Astrocyte of the cerebellum (primary cell): Measurements from ENCODE around the gene P2RX1.

Experiments
- DNase-seq: peaks from one replicate; pipeline ENCODE4 v3.0.0-alpha.2; 2011; ENCODE audit warnings: low read depth
- H3K4me3 ChIP-seq: 2 replicates; pipeline ENCODE4 v1.5.1; 2011; ENCODE audit warnings: mild to moderate bottlenecking, low read depth, low read length, moderate library complexity
- in situ Hi-C: cut with HindIII; loops from 2 replicates; pipeline ENCODE4 v1.10.0; 2017; ENCODE audit warnings: low sequenced_read_pairs
- TF ChIP-seq, protein P1 (sequence below): IDR thresholded peaks from 2 replicates; pipeline ENCODE4 v1.5.1; 2012; ENCODE audit warnings: low read length, low read depth, moderate library complexity, mild to moderate bottlenecking; ENCODE audit errors: missing control alignments

Gene P2RX1

GRCh38 chr17:3879591-3880417 lies 36.5 kb downstream of the P2RX1 start:
- DNase-seq: no peak
- H3K4me3 ChIP-seq: no peak overlapping the region
- TF ChIP-seq, protein P1, sequence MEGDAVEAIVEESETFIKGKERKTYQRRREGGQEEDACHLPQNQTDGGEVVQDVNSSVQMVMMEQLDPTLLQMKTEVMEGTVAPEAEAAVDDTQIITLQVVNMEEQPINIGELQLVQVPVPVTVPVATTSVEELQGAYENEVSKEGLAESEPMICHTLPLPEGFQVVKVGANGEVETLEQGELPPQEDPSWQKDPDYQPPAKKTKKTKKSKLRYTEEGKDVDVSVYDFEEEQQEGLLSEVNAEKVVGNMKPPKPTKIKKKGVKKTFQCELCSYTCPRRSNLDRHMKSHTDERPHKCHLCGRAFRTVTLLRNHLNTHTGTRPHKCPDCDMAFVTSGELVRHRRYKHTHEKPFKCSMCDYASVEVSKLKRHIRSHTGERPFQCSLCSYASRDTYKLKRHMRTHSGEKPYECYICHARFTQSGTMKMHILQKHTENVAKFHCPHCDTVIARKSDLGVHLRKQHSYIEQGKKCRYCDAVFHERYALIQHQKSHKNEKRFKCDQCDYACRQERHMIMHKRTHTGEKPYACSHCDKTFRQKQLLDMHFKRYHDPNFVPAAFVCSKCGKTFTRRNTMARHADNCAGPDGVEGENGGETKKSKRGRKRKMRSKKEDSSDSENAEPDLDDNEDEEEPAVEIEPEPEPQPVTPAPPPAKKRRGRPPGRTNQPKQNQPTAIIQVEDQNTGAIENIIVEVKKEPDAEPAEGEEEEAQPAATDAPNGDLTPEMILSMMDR: no peak
- in situ Hi-C loops: no loop called here

DNA sequence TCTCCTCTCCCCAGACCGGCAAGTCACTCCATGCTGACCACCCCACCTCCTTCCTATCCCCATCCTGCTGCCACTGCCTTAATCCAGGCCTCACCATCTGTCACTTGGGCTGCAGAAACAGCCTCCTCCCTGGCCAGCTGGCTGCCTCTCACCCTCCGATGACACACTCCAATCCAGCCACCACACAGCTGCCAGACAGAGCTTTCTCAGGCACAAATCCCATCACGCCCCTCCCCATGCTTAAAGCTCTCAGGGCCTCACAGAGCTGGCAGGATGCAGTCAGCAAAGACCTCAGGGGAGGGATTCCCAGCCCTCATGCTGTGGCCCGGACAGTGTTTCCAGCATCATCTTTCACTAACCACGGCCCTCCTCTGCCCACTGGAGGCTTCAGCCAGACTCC lies 37.1 kb downstream of the P2RX1 start:
- DNase-seq: peak; percentile 49
- no peak overlapping the region for H3K4me3 ChIP-seq
- TF ChIP-seq, protein P1: no peak
- in situ Hi-C loops: no loop called here

DNA sequence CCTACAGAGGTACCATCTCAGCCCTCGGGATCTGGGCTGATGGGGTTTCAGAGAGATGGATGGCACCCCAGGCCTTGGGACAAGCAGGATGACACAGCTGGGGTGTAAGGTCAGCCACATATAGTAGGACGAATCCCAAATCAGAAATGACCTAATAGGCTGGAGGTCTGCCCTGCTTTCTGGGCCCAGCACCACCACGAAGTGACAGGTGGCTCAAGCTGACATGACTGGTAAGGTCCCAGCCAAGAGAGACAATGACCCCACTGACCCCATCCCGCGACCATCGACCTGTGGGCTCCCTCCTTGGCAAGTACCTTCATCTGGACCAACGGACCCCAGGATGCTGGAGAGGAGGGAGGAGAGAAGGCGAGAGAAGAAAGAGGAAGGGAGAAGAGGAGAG lies 39.0 kb downstream of the P2RX1 start:
- no peak overlapping the region for H3K4me3 ChIP-seq
- DNase-seq: no peak
- TF ChIP-seq, protein P1: no peak
- in situ Hi-C loops: no loop called here

- DNase-seq: no peak
- TF ChIP-seq, protein P1: no peak
- in situ Hi-C loops: no loop called here
These were observed 40.9 kb downstream of the P2RX1 start for GRCh38 chr17:3875317-3875716.

DNA sequence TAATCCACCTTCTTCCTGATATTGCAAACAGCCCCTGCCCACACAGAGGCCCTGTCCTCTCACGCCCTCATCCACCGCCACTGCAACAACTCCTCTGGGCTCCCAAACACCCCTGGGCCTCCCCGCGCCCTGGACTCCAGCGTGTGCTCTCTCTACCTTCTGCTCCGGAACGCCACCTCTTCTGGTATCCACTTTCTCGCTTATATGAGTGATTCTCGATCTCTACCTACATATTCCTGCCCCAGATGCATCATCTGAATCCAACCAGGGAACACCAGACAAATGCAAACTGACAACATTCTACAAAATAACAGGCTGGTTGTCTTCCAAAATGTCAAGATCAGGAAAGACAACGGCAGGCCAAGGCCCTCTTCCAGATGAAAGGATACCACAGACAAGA lies 42.4 kb downstream of the P2RX1 start:
- DNase-seq: no peak
- TF ChIP-seq, protein P1: no peak
- no peak overlapping the region for H3K4me3 ChIP-seq
- in situ Hi-C loops: no loop called here

More at GRCh38 chr17:3875317-3875716, 40.9 kb downstream of the P2RX1 start:
- H3K4me3 ChIP-seq: no peak overlapping the region

DNA sequence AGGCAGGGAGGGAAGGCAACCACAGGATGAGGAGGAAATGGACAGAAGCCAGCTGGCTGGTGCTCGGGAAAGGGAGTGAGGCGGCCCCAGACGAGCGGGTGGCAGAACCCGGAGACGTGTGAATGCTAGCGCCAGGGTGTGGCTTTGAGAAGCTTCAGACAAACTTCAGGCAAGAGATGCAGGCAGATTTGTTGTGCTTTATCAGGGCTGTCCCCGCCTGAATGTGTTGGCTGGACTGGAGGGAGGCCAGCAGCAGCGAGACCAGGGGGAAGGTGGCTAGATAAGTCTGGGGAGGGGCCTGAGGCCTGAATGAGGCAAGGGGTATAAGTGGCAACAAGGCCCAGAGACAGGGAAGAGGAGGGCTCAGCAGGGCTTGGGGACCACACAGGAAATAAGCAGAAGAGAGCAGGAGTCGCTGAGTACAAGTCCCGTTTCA lies 45.4 kb downstream of the P2RX1 start:
- H3K4me3 ChIP-seq: no peak overlapping the region
- no peak for DNase-seq
- in situ Hi-C loops: no loop called here
- TF ChIP-seq, protein P1: no peak
